LoVo (cell line): ENCODE data around the gene PDZD7.
"Not testable (repeated sequence)": the region's sequence is repeated elsewhere in the genome, so short reads cannot be mapped to it uniquely, and the experiment has no call there.

Experiments
- DNase-seq: peaks from one replicate; pipeline ENCODE4 v3.0.0-alpha.2; 2016; ENCODE audit warnings: low spot score

Gene PDZD7

DNA sequence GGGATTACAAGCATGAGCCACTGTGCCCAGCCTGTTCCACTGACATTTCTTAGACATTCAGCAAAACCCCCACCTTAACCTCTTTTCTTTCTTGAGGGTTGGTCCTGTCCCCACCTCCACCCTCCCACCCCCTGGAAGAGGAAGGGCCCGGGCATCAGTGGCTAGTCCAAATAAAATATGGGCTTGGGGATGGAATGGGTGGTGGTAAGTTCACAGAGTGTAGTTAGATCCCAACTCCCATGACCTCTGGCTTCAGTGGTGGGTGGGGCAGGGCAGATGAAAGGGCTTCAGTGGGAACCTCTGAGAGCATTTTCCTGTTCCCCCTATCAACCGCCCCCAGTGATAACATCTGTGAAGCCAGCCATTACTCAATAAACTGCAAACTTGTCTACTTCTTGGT, 9.9 kb upstream of the PDZD7 start:
- no peak for DNase-seq

DNA sequence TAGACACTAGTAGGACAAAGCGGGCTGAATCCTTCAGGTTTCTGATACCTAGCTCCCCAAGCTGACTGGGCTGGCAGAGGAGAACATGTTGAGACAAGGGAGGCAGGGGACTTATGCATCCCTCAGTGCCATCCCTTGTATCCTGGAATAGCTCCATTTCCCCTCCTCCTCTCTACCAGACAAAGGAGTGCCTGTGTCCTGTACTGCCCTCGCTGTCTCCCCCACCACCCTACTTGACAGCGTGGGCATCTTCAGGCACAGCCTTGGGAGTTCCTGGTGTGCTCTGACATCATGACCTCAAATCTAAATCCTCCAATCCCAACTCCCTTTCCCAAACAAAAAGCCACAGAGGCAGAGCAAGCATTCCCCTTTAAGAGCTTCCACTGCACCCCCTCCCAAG, 9.1 kb upstream of the PDZD7 start:
- no peak for DNase-seq

DNA sequence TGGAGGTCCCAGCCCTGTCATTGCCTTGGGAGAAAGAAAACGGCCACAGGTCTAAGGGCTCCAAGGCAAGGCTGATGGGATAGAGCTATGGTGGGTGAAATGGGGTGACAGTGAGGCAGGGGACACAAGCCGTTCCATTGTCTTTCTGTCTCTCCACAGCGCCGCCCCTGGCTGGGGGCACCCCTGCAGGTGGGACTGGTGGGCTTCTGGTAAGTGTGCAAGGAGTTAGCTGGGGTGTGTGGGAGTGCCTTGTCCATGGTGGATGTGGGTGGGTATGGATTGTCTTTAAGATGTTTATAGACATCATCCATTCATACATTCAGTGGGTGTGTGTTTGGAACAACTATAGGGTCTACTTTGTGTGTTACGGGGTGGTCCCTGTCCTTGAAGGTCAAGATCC, 7.6 kb upstream of the PDZD7 start:
- no peak for DNase-seq

DNA sequence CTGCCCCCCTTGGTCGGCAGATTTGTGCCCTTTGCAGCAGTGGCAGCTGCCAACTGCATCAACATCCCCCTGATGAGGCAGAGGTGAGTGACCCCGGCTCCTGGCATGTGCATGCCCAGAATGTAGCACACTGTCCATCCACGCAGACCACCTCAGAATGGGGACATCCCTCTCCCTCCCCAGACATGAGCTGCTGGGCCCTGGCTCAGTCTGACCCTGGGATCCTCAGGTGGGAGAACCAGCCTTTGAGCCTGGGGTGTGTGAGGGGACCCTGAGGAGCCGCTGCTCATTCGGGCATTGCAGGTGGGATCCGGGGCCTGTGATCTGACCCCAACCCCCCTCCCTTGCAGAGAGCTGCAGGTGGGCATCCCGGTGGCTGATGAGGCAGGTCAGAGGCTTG, 5.8 kb upstream of the PDZD7 start:
- DNase-seq = no peak

DNA sequence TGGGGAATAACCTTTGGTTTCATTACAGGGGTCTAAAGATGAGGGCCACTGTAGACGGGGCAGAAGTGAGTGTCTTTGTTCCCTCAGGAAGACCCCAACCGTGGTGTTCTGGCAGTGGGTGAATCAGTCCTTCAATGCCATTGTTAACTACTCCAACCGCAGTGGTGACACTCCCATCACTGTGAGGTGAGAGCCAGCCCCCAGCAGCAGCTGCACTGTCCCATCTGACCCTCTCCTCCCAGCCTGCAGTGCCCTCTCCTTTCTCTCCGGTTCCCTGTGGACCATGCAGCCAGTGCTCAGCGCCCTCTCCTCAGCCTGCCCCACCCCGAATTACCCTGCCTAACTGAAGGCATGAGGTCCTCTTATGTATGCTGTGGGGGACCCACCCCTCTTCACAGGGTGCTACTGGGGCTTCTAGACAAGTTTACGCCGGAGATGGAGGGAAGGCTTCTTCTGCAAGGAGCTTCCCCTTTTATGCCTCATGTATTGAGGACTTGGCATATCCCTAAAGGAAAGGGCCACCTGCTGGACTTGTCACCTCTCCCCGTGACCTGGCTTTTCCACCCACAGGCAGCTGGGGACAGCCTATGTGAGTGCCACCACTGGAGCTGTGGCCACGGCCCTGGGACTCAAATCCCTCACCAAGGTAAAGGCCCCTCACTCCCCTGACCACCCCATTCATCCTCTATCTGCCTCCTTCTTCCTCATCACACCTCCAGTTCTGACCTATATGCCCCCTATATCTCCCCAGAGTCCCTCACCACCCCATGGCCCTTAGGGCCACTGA, 5.2 kb upstream of the PDZD7 start:
- DNase-seq = no peak

DNA sequence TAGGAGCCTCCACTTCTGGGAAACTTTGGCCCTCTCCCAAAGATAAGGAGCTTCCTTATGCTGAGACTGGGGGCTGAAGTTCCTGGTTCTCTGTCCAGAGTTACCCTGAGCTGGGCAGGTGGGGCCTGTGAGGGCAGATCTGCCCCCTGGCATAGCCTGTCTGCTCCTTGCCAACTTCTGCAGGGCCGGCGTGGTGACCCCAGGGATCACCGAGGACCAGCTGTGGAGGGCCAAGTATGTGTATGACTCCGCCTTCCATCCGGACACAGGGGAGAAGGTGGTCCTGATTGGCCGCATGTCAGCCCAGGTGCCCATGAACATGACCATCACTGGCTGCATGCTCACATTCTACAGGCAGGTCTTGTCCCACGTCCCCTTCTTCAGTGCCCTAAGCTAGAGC, 4.4 kb upstream of the PDZD7 start:
- no peak for DNase-seq

DNA sequence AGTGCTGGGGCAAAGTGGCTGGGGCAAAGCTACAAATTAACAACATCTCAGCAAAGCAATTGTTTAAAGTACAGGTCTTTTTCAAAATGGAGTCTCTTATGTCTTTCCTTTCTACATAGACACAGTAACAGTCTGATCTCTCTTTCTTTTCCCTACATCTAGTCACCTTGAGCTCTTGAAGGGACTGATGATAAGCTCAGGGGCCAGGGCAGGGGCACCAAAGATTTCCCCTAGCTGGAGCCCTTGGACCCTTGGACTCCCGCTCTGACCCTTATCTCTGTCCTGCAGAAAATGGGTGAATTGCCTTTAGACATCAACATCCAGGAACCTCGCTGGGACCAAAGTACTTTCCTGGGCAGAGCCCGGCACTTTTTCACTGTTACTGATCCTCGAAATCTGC, 3.5 kb upstream of the PDZD7 start:
- DNase-seq = not testable (repeated sequence)

DNA sequence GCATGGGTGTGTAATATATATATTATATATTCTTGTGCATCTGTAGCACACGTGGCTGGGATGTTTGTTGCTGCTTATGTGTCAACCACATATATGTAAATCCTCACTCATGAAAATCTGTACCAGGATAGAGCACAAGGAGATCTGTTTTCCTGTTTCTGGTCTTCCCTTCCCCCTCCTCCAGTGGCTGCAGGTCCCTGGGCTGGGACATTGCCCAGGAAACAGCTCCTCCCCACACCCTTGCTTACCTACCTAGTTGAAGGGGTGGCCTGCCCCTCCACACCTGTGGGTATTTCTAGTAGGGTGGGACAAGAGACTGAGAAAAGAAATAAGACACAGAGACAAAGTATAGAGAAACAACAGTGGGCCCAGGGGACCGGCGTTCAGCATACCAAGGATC, 2.3 kb upstream of the PDZD7 start:
- DNase-seq = no peak

DNA sequence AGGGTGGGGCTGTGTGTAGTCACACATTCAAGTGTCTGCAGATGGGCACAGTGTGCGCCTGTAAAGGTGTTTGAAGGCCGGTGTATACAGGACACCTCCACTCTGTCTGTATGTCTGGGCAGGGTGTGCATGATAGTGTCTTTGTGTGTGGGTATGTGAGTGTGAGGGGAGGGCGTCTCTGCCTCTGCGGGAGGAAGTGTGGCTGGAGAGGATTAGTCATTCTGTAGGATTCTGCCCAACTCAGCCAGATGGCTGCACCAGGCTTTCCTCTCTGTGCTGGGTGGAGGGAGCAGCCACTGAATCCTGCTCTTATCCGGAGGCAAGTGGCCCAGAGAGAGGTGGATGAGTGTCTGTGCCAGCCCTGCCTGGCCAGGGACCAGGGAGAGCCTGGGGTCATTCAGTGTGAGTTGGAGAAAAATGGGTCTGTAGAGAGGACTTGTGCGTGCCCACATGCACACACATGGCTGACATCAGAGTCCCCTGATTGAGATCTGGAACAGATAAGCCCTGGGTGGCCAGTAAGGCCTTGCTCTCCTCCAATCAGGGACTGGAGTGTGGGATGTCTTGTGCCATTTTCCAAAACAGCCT, 1.8 kb upstream of the PDZD7 start:
- peak; percentile 69 for DNase-seq

DNA sequence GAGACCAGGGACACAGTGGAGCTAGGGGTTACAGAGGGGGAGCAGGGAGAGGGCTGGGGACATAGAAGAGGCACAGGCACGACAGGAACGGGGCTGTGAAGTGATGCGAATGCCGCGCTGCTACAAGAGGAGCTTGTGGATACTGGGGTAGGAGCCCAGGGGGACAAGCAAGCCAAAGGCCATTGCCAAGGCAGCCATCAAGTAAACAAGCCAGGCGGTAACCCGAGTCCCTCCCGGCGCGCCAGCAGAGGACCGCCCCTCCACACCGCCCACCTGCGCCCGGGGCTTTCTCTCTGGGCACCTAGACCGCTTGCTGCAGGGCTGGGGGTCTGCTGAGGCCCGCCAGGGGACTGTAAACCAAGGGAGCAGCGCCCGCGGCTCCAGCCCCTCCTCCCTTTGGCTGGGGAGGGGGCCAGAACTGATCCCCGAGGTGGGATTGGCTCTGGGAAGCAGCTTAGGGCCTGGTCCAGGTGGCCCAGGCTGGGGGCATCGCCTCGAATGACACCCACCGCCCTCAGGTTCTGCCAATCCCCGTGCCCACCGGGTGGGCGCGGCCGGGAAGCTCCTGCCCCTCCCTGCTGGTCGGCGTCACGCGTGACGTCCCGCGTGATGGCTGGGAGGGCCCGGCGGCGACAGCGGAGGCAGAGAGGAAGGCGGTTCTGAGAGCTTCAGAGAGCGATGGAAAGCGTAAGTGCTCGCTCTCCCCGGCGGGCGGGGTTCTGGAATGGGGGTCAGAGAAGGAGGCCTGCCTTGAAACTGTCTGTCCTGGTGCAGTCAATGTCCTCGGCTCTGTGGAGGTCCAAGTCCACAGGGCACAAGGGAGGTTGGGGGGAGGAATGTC, 1.1 kb upstream of the PDZD7 start:
- DNase-seq = peak; percentile 52

DNA sequence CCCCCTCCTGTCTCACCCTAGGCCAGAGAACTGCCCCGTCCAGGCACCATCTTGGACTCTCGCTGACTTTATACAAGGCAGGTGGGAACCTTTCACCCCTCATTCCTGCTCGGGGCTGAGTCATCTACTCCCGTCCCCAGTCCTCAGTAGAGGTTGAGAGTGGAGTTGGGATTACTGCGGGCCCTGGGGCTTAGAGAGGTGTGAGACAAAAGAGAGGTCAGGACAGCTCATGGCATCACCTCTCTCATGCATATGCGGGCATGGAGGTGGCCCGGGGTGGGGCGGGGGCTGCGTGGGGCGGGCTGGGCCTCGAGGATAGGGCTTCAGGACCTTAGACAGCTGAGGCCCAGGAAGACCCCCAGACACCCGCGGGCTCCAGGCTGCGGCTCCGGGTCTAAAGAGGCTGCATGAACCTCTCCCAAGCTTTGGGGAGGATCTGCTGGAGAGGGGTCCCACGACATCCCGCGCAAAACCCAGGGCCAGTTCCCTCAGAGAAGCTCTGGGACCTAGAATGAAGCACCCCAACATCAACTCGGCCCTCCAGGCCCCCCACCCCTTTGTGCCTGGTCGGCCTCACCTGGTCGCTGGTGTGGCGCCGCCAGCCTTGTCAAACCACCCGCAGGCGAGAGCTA, 317 bp downstream of the PDZD7 start:
- DNase-seq = no peak

DNA sequence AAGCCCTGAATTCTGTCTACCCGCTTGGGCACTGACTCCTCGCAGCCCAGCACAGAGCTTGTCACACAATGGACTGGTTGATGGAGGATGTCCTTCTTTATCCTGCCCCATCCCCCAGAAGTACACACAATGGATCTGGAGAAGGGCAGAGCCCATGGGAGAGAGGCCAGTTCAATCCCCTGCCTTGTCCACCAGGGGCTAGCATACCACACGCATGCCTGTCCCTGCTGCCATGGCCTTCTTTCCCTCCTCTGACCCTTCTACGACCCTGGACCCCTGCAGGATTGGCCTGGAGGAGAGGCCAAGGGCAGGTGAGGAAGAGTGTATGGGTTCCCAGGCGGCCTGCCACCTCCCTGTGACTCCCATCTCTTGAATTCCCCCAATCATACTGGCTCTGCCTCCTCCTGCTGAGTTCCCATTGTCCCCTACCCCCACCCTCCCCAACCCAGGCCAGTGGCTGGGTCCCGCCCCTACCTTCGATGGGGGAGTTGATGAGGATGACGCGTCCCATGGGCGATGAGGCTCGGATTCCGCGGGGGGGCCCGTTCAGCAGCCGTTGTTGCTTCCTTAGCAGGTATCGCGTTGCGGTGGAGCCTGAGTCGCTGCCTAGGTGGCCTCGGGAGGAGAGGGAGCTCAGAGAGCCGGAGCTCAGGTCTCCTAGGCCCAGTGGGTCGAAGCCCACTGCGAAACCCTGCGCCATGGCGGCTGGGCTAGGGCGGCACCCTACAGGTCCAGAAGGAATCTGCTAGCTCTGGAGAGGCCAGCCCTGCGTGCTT, 1.2 kb downstream of the PDZD7 start:
- DNase-seq = no peak

DNA sequence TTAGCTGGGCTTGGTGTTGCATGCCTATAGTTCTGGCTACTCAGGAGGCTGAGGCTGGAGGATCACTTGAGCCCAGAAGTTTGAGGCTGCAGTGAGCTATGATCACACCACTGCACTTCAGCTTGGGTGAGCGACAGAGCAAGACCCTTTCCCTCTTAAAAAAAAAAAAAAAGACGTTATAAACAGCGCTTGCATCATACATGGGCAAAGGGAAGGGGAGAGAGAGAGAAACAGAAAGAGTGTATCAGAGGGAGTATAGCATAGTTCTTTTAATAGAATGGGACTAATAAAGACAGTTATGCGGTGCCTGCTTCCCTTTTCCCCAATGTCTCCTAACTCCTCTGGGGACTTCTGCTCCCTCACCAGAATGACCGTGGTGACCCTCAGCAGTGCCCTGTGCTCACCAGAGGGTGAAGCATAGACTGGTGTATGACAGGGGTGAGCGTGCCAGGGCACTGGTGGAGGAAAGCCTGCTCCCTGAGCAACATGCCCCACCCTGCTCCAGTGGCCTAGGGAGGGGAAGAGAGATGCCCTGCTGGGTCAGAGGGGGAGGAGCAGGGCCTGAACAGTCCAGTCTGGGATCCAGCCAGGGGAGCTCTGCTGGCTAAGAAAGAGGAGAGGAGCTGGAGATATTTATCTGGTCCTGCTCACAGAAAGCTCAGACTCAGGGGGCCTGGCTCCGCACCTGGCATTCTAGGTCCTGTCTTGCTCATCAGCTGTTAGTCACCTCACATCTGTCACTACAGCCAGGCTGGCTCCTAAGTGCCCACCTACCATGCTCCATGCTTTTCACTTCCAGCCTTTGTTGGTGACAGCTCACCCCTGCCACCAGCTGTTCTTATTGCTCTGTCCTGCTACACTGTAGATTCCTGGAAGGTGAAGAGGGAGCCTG, 2.2 kb downstream of the PDZD7 start:
- no peak for DNase-seq

DNA sequence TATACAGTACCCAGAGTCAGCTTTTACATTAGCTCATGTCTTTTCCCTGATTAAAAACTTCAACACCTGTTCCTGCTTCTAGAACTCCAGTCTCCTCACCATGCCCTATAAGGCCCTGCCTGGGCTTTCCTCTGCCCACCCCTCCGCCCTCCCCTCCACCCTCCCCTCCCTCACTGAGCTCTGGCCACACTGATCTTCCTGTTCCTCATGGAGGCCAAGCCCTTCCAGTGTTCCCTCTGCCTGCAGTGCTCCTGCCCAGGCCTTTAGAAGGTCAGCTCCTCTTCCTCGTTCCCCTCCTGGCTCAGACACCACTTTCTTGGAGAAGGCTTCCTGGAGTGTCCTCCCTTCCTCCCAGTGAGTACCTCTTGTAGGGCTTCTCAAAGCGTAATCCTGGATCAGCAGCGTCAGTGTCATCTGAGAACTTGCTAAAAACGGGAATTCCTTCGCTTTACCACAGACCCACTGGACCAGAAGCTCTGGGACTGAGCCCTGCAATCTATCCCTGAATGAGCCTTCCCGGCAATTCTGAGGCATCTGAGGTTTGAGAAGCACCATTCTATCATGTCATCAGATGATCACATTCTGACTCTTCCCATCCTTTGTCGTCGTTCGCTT, 3.7 kb downstream of the PDZD7 start:
- DNase-seq = no peak

DNA sequence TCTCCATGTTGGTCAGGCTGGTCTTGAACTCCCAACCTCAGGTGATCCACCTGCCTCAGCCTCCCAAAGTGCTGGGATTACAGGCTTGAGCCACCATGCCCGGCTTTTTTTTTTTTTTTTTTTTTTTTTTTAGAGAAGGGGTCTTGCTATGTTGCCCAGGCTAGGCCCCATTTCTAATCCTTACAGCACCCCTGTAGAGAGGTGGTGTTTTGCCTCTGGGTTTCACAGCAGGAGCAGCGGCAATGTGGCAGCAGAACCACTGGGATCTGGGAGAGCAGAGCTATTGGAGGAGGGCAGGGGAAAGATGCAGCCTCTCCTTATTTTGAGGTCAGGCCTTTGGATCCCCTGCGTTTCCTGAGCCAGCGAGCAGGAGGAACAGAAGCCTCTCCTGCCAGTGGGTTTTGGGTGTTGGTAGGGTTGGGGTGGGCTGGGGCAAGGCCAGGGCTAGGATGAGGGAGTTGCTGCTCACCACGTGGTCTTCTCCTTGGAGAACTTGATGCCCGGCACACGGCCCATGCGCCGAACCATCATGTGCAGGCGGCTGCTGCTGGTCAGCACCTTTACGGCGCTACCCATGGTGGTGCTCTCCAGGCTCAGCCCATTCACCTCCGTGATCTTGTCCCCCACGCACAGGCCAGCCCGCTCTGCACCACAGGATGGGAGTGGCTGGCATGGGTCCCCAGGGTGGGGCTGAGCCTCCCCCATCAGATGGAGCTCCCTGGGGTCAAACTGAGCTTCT, 7.8 kb downstream of the PDZD7 start:
- no peak for DNase-seq

DNA sequence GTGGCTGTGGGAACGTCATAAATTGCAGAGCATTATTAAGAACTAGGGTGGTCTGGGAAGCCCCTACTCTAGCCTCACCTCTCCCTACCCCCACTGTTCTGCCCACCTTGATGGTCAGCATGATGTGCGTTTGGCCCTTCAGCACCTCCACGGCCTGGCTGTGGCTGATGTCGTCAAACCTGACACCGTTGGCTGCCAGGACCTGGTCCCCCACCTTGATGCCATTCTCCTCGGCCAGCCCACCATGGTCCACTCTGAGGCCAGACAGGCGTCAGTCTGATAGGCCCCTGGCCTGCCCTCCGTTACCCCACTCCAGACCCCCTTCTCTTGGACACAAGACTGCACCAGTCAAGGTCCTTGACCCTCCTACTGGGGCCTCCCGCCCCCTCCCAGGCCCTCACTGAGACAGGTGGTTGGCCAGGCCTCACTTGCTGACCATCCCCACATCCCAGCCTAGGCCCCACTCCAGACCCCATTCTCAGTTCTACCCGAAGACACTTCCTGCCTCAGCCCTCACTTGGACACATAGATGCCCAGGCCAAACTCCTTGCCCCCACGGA, 9.2 kb downstream of the PDZD7 start:
- no peak for DNase-seq

DNA sequence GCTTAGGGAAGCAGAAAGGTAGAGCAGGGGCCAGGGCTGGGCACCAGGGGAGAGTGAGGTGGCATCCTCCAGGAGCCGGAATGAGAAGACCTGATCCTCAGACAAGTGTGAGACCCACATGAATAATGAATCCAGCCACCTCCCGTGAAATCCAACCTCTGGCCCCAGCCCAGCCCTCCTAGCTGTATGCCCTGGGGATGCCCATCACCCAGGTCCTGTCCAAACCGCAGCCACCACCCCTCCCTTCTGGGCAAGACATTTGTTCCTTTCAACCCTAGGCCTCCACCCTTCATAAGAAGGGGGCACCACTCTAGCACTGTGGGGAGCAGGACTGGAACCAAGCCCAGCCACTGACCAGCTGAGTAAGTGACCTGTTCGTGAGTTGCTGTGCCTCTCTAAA, 9.7 kb downstream of the PDZD7 start:
- no peak for DNase-seq

DNA sequence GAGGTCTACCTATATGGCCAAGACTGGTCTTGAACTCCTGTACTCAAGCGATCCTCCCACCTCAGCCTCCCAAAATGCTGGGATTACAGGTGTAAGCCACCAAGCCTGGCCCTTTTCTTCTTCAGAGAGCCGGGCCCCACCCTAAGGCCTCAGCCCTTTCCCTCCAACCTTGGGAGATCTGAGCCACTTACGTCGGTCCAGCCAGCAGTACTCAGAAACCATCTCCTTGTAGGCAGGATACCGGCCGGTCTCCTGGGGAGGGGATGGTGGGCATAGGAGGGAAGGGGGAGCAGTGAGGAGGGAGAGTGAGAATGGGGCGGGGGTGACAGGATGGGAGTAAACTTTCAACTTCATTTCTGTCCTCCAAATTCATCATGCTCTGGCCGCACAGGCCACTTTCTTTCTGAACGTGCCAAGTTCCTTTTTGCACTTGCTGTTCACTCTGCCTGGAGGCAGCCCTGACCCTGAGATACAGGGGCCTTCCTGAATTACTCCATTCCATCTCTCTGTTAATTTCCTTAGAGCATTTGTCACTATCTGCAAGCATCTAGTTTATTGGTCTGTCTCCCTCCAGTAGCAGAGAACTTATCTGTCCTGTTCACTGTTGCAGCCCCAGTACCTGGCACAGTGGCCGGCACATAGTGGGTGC, 10.4 kb downstream of the PDZD7 start:
- no peak for DNase-seq

DNA sequence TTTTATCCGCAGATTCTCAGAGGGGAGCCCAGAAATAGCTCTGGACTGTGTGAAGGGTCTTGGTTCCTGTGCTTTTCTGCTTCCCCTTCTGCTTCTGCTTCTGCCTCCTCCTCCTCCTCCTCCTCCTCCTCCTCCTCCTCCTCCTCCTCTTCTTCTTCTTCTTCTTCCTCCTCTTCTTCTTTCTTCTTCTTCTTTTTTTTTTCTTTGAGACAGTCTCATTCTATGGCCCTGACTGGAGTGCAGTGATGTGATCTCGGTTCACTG, 11.6 kb downstream of the PDZD7 start:
- DNase-seq = no peak
